HEK293 (cell line): ENCODE results near the gene TMEM187.

Experiments used
- CTCF ChIA-PET: fragments of 350-600 bp; formaldehyde crosslinking; extraction: SDS; loops from one replicate; lab custom pipeline; 2021; ENCODE audit warnings: antibody characterized with exemption; lab: Yijun Ruan, JAX
- POLR2A ChIA-PET: fragments of 300-600 bp; formaldehyde crosslinking; extraction: SDS; loops from one replicate; lab custom pipeline; 2020; ENCODE audit warnings: antibody characterized with exemption, inconsistent platforms; lab: Yijun Ruan, JAX
- H3K27ac ChIP-seq: fragments of 200-500 bp; sonication (Bioruptor generic); 2 replicates; pipeline ENCODE4 v1.5.1; 2014; ENCODE audit warnings: low read depth, low read length, control low read depth, inconsistent platforms; ENCODE audit errors: extremely low read depth
- H3K36me3 ChIP-seq, 2 experiments: fragments of 200-500 bp in 1 of 2; sonication (Bioruptor generic) in 1 of 2; 1 replicate in 1 of 2; 2 replicates in 1 of 2; pipeline ENCODE4 v1.5.1; 2014 to 2017; ENCODE audit warnings: inconsistent platforms in 2 of 2, low read length in 2 of 2; ENCODE audit not compliant: control insufficient read depth in 2 of 2, insufficient read depth in 1 of 2
- H3K4me1 ChIP-seq: fragments of 200-500 bp; sonication (Bioruptor generic); 2 replicates; pipeline ENCODE4 v1.5.1; 2014; ENCODE audit warnings: mild to moderate bottlenecking, low read length, inconsistent platforms; ENCODE audit not compliant: control insufficient read depth, insufficient read depth
- H3K4me3 ChIP-seq: 2 replicates; pipeline ENCODE4 v1.5.1; 2011; ENCODE audit warnings: low read depth, mild to moderate bottlenecking, control low read depth, low read length, moderate library complexity
- H3K9me3 ChIP-seq: fragments of 200-500 bp; sonication (Bioruptor generic); 2 replicates; pipeline ENCODE4 v1.5.1; 2014; ENCODE audit warnings: low read depth, low read length, inconsistent platforms; ENCODE audit not compliant: control insufficient read depth, insufficient read depth
- ELK4 ChIP-seq: IDR thresholded peaks from 2 replicates; pipeline ENCODE4 v1.6.1; 2011; ENCODE audit warnings: mild to moderate bottlenecking, low read depth, low read length, borderline replicate concordance
- GLI2 ChIP-seq: fragments of 450-650 bp; formaldehyde crosslinking; IDR thresholded peaks from 2 replicates; pipeline ENCODE4; 2017; ENCODE audit warnings: missing biosample characterization, missing genetic modification characterization, low read depth, borderline replicate concordance
- GLIS1 ChIP-seq: fragments of 450-650 bp; formaldehyde crosslinking; IDR thresholded peaks from 2 replicates; pipeline ENCODE4 v1.5.1; 2016; ENCODE audit warnings: missing biosample characterization, missing genetic modification characterization
- GLIS2 ChIP-seq: fragments of 450-650 bp; formaldehyde crosslinking; IDR thresholded peaks from 2 replicates; pipeline ENCODE4 v1.5.1; 2016; ENCODE audit warnings: missing biosample characterization, missing genetic modification characterization
- HOXC10 ChIP-seq: sonication (generic); formaldehyde crosslinking; IDR thresholded peaks from 2 replicates; pipeline ENCODE4 v1.8.1; 2023; ENCODE audit warnings: mild to moderate bottlenecking, missing genetic modification reagents
- KLF17 ChIP-seq: fragments of 450-650 bp; formaldehyde crosslinking; IDR thresholded peaks from 2 replicates; pipeline ENCODE4 v1.5.1; 2016; ENCODE audit warnings: missing biosample characterization, missing genetic modification characterization
- SALL2 ChIP-seq: fragments of 450-650 bp; formaldehyde crosslinking; IDR thresholded peaks from 2 replicates; pipeline ENCODE4 v1.5.0; 2017; ENCODE audit warnings: missing biosample characterization, mild to moderate bottlenecking, missing genetic modification characterization, borderline replicate concordance
- SP2 ChIP-seq: fragments of 450-650 bp; formaldehyde crosslinking; IDR thresholded peaks from 2 replicates; pipeline ENCODE4 v1.5.1; 2016; ENCODE audit warnings: missing biosample characterization, missing genetic modification characterization
- YY1 ChIP-seq: fragments of 450-650 bp; formaldehyde crosslinking; IDR thresholded peaks from 2 replicates; pipeline ENCODE4 v1.5.1; 2018; ENCODE audit warnings: missing biosample characterization, missing genetic modification characterization
- ZBTB6 ChIP-seq: fragments of 450-650 bp; formaldehyde crosslinking; IDR thresholded peaks from 2 replicates; pipeline ENCODE4 v1.5.1; 2017; ENCODE audit warnings: missing biosample characterization, missing genetic modification characterization
- ZNF121 ChIP-seq: fragments of 450-650 bp; formaldehyde crosslinking; IDR thresholded peaks from 2 replicates; pipeline ENCODE4 v1.5.1; 2016; ENCODE audit warnings: missing biosample characterization, missing genetic modification characterization
- ZNF266 ChIP-seq: fragments of 450-650 bp; formaldehyde crosslinking; IDR thresholded peaks from 2 replicates; pipeline ENCODE4 v1.5.1; 2016; ENCODE audit warnings: missing biosample characterization, missing genetic modification characterization, low read depth
- ZNF362 ChIP-seq: fragments of 450-650 bp; formaldehyde crosslinking; IDR thresholded peaks from 2 replicates; pipeline ENCODE4 v1.5.1; 2016; ENCODE audit warnings: missing biosample characterization, missing genetic modification characterization
- ZNF548 ChIP-seq: fragments of 450-650 bp; formaldehyde crosslinking; IDR thresholded peaks from 2 replicates; pipeline ENCODE4 v1.5.1; 2016; ENCODE audit warnings: missing biosample characterization, missing genetic modification characterization
- ZNF692 ChIP-seq: fragments of 450-650 bp; formaldehyde crosslinking; IDR thresholded peaks from 2 replicates; pipeline ENCODE4 v1.5.1; 2016; ENCODE audit warnings: missing biosample characterization, missing genetic modification characterization
- ZSCAN16 ChIP-seq: fragments of 450-650 bp; formaldehyde crosslinking; IDR thresholded peaks from 2 replicates; pipeline ENCODE4 v1.5.1; 2016; ENCODE audit warnings: missing biosample characterization, missing genetic modification characterization
- ZSCAN30 ChIP-seq: fragments of 450-650 bp; IDR thresholded peaks from 2 replicates; pipeline ENCODE4 v1.5.1; 2018; ENCODE audit warnings: missing biosample characterization, mild to moderate bottlenecking, missing genetic modification characterization, moderate library complexity

The TMEM187 gene

GRCh38 chrX:153969125-153969903 lies 3.2 kb upstream of the TMEM187 start (continued):
- TF ChIP-seq ZNF362 (tag by site-specific recombination) (no peak), SP2 (peak; percentile 47), ZNF121 (tag by site-specific recombination) (no peak), KLF17 (no peak), GLI2 (no peak), HOXC10 (CRISPR knock-in tag) (no peak), ELK4 (no peak), SALL2 (tag by site-specific recombination) (no peak), GLIS1 (peak; percentile 91), GLIS2 (tag by site-specific recombination) (peak; percentile 65)

GRCh38 chrX:153969904-153970356 lies 2.6 kb upstream of the TMEM187 start:
- H3K9me3 ChIP-seq, result no peaks in the 10 kb centered on the region
- TF ChIP-seq ZNF266 (no peak), ZBTB6 (tag by site-specific recombination) (peak; percentile 80; the same call in 1 of the 2 replicates), YY1 (no peak), ZSCAN16 (tag by site-specific recombination) (no peak), ZNF692 (no peak), ZSCAN30 (0 out of 2 replicates have a peak, but pooled peaks have one; percentile 5), ZNF548 (tag by site-specific recombination) (no peak)
- POLR2A ChIA-PET, result interaction anchor here (0.6 to 4.6 kb wide), 9 partner anchors 11 to 211 kb away, joined by 3 to 67 read pairs (median 8); no protein-coding TSS in a partner anchor
- H3K27ac ChIP-seq, result peak overlapping the region; percentile 77
- H3K36me3 ChIP-seq, result peaks cover 0 to 33% of the 10 kb centered on the region in 2 experiments; a peak in 1 of 3 replicates
- peaks cover 10% of the 10 kb centered on the region for H3K4me1 ChIP-seq
- H3K4me3 ChIP-seq, result peak overlapping the region; percentile 95
- CTCF ChIA-PET, result interaction anchor here (0.6 to 7.0 kb wide), 6 partner anchors 20 to 54 kb away, joined by 3 to 65 read pairs (median 8); no protein-coding TSS in a partner anchor
